WTC11 (cell line): Measurements from ENCODE around the gene MTA3. TPM values are rescaled to one million over a fixed set of nuclear protein-coding genes. Genes with fewer than 3 reads are reported as not detected.
A peak's percentile ranks its signal among the peaks of the same experiment; 100 is the strongest.

ENCODE experiments used
- ATAC-seq: fragments of 200-7000 bp; cut with Tn5 transposase; 2 replicates; pipeline ENCODE4 v1.10.0; 2021; ENCODE audit warnings: mild to moderate bottlenecking, moderate library complexity
- CTCF ChIA-PET: fragments of 300-600 bp; sonication (Branson Sonifier 250); formaldehyde crosslinking; loops from one replicate; lab custom pipeline; 2021; ENCODE audit warnings: antibody characterized with exemption; lab: Charles Lee
- POLR2A ChIA-PET: fragments of 350-600 bp; sonication (Branson Sonifier 250); formaldehyde crosslinking; loops from one replicate; lab custom pipeline; 2021; ENCODE audit warnings: antibody characterized with exemption; lab: Charles Lee
- DNase-seq: peaks from one replicate; pipeline ENCODE4 v3.0.0; 2021; ENCODE audit warnings: low spot score
- H3K27ac Mint-ChIP-seq: 2 replicates; pipeline ENCODE4 v1.8.0; 2021; ENCODE audit warnings: mixed read lengths
- H3K27me3 Mint-ChIP-seq: 2 replicates; pipeline ENCODE4 v1.8.0; 2021; ENCODE audit warnings: low read depth, mild to moderate bottlenecking, moderate library complexity, mixed read lengths
- H3K36me3 Mint-ChIP-seq: 2 replicates; pipeline ENCODE4 v1.8.0; 2021; ENCODE audit warnings: mixed read lengths
- H3K4me1 Mint-ChIP-seq: 2 replicates; pipeline ENCODE4 v1.8.0; 2022; ENCODE audit warnings: mixed read lengths
- H3K4me3 Mint-ChIP-seq: 2 replicates; pipeline ENCODE4 v1.8.0; 2021; ENCODE audit warnings: mild to moderate bottlenecking, moderate library complexity, mixed read lengths
- H3K9me3 Mint-ChIP-seq: 2 replicates; pipeline ENCODE4 v1.8.0; 2021; ENCODE audit warnings: mixed read lengths
- CREB1 ChIP-seq: sonication (generic); formaldehyde crosslinking; IDR thresholded peaks from 2 replicates; pipeline ENCODE4 v1.8.0; 2023; ENCODE audit warnings: mild to moderate bottlenecking, missing genetic modification reagents
- JAZF1 ChIP-seq: fragments of 250-450 bp; sonication (Bioruptor Pico); IDR thresholded peaks from 2 replicates; pipeline ENCODE4 v1.9.0; 2021; ENCODE audit warnings: moderate library complexity, mild to moderate bottlenecking, inconsistent platforms
- JUN ChIP-seq: sonication (generic); formaldehyde crosslinking; IDR thresholded peaks from 2 replicates; pipeline ENCODE4 v1.8.0; 2023; ENCODE audit warnings: mild to moderate bottlenecking, missing genetic modification reagents
- NFATC4 ChIP-seq: fragments of 250-450 bp; sonication (Bioruptor Pico); IDR thresholded peaks from 2 replicates; pipeline ENCODE4 v1.9.0; 2021; ENCODE audit warnings: mild to moderate bottlenecking
- NFE2L1 ChIP-seq: sonication (generic); formaldehyde crosslinking; IDR thresholded peaks from 2 replicates; pipeline ENCODE4 v1.8.1; 2023; ENCODE audit warnings: missing genetic modification reagents
- SP1 ChIP-seq: sonication (generic); formaldehyde crosslinking; conservative IDR thresholded peaks from 2 replicates; pipeline ENCODE4 v1.8.1; 2022; ENCODE audit warnings: missing genetic modification reagents
- ZNF138 ChIP-seq: sonication (generic); formaldehyde crosslinking; conservative IDR thresholded peaks from 2 replicates; pipeline ENCODE4 v1.8.1; 2022; ENCODE audit warnings: mild to moderate bottlenecking, moderate library complexity, missing genetic modification reagents
- ZNF317 ChIP-seq: sonication (generic); formaldehyde crosslinking; IDR thresholded peaks from 2 replicates; pipeline ENCODE4 v1.8.1; 2023; ENCODE audit warnings: low read depth, mild to moderate bottlenecking, moderate library complexity, missing genetic modification reagents, borderline replicate concordance
- total RNA-seq: library from RNA; stranded (reverse); gene quantifications from 3 replicates; pipeline ENCODE4 v1.2.3, GENCODE V29; 2021
- TF ChIP-seq, protein P1 (sequence below): sonication (generic); formaldehyde crosslinking; IDR thresholded peaks from 2 replicates; pipeline ENCODE4 v1.8.0; 2022; ENCODE audit warnings: mild to moderate bottlenecking, missing genetic modification reagents
- TF ChIP-seq, protein P2 (sequence below): sonication (generic); formaldehyde crosslinking; IDR thresholded peaks from 2 replicates; pipeline ENCODE4 v1.8.0; 2023; ENCODE audit warnings: mild to moderate bottlenecking, missing genetic modification reagents
- TF ChIP-seq, protein P3 (sequence below): sonication (generic); formaldehyde crosslinking; IDR thresholded peaks from 2 replicates; pipeline ENCODE4 v1.8.0; 2023; ENCODE audit warnings: missing genetic modification reagents
- TF ChIP-seq, protein P4 (sequence below): sonication (generic); formaldehyde crosslinking; IDR thresholded peaks from 2 replicates; pipeline ENCODE4 v1.8.1; 2022; ENCODE audit warnings: missing genetic modification reagents, borderline replicate concordance
- TF ChIP-seq, protein P5 (sequence below): sonication (generic); formaldehyde crosslinking; IDR thresholded peaks from 2 replicates; pipeline ENCODE4 v1.8.1; 2023; ENCODE audit warnings: mild to moderate bottlenecking, missing genetic modification reagents
- TF ChIP-seq, protein P6 (sequence below): fragments of 250-450 bp; sonication (Bioruptor Pico); IDR thresholded peaks from 2 replicates; pipeline ENCODE4 v1.9.0; 2021; ENCODE audit warnings: mild to moderate bottlenecking, borderline replicate concordance
- TF ChIP-seq, protein P7 (sequence below): fragments of 200-600 bp; IDR thresholded peaks from 2 replicates; pipeline ENCODE4 v1.8.0; 2022; ENCODE audit warnings: antibody characterized with exemption

MTA3 gene
- total RNA-seq, 1 experiment from 2014 or later = 153 TPM

DNA sequence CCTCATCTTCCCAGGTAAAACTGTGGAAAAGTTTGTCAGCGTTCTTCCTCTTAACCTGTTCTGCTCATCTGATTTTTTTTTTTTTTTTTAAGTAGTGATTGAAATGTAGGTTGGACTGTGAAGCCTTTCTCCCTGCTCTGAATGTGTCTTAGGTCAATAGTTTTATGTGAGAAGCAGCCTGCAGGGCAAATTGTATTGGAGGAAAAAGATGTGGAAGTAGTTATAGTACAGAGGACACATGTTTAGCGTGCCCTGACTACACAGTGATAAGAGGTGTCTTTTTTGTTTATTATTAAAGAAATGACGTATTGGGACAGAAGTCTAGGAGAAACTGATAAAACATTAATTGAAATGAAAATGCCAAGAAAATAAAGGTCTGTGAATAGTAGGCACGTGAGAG, 1.5 kb downstream of the MTA3 start:
- Mint-ChIP-seq H3K27ac (peak overlapping the region; percentile 86), H3K4me1 (peaks cover 46% of the 10 kb centered on the region), H3K27me3 (no peaks in the 10 kb centered on the region), H3K9me3 (no peaks in the 10 kb centered on the region), H3K36me3 (peaks cover 39% of the 10 kb centered on the region), H3K4me3 (peak overlapping the region; percentile 98)
- TF ChIP-seq, protein P1, sequence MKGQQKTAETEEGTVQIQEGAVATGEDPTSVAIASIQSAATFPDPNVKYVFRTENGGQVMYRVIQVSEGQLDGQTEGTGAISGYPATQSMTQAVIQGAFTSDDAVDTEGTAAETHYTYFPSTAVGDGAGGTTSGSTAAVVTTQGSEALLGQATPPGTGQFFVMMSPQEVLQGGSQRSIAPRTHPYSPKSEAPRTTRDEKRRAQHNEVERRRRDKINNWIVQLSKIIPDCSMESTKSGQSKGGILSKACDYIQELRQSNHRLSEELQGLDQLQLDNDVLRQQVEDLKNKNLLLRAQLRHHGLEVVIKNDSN (CRISPR knock-in tag) = no peak
- no peak for TF ChIP-seq CREB1 (CRISPR knock-in tag)
- TF ChIP-seq, protein P2, sequence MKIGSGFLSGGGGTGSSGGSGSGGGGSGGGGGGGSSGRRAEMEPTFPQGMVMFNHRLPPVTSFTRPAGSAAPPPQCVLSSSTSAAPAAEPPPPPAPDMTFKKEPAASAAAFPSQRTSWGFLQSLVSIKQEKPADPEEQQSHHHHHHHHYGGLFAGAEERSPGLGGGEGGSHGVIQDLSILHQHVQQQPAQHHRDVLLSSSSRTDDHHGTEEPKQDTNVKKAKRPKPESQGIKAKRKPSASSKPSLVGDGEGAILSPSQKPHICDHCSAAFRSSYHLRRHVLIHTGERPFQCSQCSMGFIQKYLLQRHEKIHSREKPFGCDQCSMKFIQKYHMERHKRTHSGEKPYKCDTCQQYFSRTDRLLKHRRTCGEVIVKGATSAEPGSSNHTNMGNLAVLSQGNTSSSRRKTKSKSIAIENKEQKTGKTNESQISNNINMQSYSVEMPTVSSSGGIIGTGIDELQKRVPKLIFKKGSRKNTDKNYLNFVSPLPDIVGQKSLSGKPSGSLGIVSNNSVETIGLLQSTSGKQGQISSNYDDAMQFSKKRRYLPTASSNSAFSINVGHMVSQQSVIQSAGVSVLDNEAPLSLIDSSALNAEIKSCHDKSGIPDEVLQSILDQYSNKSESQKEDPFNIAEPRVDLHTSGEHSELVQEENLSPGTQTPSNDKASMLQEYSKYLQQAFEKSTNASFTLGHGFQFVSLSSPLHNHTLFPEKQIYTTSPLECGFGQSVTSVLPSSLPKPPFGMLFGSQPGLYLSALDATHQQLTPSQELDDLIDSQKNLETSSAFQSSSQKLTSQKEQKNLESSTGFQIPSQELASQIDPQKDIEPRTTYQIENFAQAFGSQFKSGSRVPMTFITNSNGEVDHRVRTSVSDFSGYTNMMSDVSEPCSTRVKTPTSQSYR (CRISPR knock-in tag) = no peak
- TF ChIP-seq, protein P3, sequence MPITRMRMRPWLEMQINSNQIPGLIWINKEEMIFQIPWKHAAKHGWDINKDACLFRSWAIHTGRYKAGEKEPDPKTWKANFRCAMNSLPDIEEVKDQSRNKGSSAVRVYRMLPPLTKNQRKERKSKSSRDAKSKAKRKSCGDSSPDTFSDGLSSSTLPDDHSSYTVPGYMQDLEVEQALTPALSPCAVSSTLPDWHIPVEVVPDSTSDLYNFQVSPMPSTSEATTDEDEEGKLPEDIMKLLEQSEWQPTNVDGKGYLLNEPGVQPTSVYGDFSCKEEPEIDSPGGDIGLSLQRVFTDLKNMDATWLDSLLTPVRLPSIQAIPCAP (CRISPR knock-in tag) = no peak
- TF ChIP-seq, protein P4, sequence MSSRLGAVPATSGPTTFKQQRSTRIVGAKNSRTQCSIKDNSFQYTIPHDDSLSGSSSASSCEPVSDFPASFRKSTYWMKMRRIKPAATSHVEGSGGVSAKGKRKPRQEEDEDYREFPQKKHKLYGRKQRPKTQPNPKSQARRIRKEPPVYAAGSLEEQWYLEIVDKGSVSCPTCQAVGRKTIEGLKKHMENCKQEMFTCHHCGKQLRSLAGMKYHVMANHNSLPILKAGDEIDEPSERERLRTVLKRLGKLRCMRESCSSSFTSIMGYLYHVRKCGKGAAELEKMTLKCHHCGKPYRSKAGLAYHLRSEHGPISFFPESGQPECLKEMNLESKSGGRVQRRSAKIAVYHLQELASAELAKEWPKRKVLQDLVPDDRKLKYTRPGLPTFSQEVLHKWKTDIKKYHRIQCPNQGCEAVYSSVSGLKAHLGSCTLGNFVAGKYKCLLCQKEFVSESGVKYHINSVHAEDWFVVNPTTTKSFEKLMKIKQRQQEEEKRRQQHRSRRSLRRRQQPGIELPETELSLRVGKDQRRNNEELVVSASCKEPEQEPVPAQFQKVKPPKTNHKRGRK (CRISPR knock-in tag) = no peak
- ChIA-PET POLR2A (interaction anchor here (0.7 to 1.3 kb wide), 2 partner anchors 8 to 224 kb away, joined by 3 read pairs; no protein-coding TSS in a partner anchor), CTCF (interaction anchor here (1.3 kb wide), 1 partner anchor 11 kb away, joined by 5 read pairs; no protein-coding TSS in a partner anchor)
- DNase-seq (no peak), ATAC-seq (no peak)

DNA sequence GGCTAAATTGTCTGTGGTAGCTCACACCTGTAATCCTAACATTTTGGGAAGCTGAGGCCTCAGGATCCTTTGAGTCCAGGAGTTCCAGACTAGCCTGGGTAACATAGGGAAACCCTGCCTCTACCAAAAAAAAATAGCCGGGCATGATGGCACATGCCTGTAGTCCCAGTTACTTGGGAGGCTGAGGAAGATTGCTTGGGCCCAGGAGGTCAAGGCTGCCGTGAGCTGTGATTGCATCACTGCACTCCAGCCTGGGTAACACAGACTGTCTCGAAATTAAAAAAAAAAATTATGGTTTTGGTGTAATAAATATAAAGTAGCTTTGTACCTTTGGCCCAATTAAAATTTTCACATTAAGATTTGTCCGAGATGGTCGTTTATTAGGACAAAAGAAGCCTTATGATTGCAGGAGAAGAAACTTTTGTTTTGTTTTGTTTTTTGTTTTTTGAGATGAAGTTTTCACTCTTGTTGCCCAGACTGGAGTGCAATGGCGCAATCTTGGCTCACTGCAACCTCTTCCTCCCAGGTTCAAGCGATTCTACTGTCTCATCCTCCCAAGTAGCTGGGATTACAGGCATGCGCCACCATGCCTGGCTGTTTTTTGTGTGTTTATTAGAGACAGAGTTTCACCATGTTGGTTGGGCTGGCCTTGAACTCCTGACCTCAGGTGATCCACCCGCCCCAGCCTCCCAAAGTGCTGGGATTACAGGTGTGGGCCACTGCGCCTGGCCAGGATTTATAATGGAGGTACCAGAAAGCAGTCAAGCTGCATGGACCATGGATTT, 4.1 kb downstream of the MTA3 start:
- ATAC-seq (no peak), DNase-seq (no peak)
- POLR2A ChIA-PET = interaction anchor here (1.8 kb wide), 1 partner anchor 28 kb away, joined by 4 read pairs; no protein-coding TSS in a partner anchor
- H3K27me3 Mint-ChIP-seq = no peaks in the 10 kb centered on the region
- peaks cover 36% of the 10 kb centered on the region for H3K4me1 Mint-ChIP-seq
- peak overlapping the region; percentile 57 for H3K27ac Mint-ChIP-seq
- H3K9me3 Mint-ChIP-seq = no peaks in the 10 kb centered on the region
- H3K36me3 Mint-ChIP-seq = peaks cover 60% of the 10 kb centered on the region
- no peak overlapping the region for H3K4me3 Mint-ChIP-seq
- CTCF ChIA-PET = interaction anchor here (1.1 kb wide), 1 partner anchor 91 kb away, joined by 3 read pairs; no protein-coding TSS in a partner anchor
- TF ChIP-seq NFATC4 (CRISPR knock-in tag) = no peak
- TF ChIP-seq JUN (CRISPR knock-in tag) = no peak
- TF ChIP-seq, protein P5, sequence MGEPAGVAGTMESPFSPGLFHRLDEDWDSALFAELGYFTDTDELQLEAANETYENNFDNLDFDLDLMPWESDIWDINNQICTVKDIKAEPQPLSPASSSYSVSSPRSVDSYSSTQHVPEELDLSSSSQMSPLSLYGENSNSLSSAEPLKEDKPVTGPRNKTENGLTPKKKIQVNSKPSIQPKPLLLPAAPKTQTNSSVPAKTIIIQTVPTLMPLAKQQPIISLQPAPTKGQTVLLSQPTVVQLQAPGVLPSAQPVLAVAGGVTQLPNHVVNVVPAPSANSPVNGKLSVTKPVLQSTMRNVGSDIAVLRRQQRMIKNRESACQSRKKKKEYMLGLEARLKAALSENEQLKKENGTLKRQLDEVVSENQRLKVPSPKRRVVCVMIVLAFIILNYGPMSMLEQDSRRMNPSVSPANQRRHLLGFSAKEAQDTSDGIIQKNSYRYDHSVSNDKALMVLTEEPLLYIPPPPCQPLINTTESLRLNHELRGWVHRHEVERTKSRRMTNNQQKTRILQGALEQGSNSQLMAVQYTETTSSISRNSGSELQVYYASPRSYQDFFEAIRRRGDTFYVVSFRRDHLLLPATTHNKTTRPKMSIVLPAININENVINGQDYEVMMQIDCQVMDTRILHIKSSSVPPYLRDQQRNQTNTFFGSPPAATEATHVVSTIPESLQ (CRISPR knock-in tag) = no peak
- TF ChIP-seq, protein P6, sequence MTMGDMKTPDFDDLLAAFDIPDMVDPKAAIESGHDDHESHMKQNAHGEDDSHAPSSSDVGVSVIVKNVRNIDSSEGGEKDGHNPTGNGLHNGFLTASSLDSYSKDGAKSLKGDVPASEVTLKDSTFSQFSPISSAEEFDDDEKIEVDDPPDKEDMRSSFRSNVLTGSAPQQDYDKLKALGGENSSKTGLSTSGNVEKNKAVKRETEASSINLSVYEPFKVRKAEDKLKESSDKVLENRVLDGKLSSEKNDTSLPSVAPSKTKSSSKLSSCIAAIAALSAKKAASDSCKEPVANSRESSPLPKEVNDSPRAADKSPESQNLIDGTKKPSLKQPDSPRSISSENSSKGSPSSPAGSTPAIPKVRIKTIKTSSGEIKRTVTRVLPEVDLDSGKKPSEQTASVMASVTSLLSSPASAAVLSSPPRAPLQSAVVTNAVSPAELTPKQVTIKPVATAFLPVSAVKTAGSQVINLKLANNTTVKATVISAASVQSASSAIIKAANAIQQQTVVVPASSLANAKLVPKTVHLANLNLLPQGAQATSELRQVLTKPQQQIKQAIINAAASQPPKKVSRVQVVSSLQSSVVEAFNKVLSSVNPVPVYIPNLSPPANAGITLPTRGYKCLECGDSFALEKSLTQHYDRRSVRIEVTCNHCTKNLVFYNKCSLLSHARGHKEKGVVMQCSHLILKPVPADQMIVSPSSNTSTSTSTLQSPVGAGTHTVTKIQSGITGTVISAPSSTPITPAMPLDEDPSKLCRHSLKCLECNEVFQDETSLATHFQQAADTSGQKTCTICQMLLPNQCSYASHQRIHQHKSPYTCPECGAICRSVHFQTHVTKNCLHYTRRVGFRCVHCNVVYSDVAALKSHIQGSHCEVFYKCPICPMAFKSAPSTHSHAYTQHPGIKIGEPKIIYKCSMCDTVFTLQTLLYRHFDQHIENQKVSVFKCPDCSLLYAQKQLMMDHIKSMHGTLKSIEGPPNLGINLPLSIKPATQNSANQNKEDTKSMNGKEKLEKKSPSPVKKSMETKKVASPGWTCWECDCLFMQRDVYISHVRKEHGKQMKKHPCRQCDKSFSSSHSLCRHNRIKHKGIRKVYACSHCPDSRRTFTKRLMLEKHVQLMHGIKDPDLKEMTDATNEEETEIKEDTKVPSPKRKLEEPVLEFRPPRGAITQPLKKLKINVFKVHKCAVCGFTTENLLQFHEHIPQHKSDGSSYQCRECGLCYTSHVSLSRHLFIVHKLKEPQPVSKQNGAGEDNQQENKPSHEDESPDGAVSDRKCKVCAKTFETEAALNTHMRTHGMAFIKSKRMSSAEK (CRISPR knock-in tag) = no peak
- no peak for TF ChIP-seq SP1 (CRISPR knock-in tag)
- TF ChIP-seq ZNF138 = no peak
- TF ChIP-seq, protein P4 (CRISPR knock-in tag) = no peak
- TF ChIP-seq ZNF317 = no peak
- TF ChIP-seq NFE2L1 (CRISPR knock-in tag) = no peak
- TF ChIP-seq JAZF1 (CRISPR knock-in tag) = no peak
- TF ChIP-seq, protein P7, sequence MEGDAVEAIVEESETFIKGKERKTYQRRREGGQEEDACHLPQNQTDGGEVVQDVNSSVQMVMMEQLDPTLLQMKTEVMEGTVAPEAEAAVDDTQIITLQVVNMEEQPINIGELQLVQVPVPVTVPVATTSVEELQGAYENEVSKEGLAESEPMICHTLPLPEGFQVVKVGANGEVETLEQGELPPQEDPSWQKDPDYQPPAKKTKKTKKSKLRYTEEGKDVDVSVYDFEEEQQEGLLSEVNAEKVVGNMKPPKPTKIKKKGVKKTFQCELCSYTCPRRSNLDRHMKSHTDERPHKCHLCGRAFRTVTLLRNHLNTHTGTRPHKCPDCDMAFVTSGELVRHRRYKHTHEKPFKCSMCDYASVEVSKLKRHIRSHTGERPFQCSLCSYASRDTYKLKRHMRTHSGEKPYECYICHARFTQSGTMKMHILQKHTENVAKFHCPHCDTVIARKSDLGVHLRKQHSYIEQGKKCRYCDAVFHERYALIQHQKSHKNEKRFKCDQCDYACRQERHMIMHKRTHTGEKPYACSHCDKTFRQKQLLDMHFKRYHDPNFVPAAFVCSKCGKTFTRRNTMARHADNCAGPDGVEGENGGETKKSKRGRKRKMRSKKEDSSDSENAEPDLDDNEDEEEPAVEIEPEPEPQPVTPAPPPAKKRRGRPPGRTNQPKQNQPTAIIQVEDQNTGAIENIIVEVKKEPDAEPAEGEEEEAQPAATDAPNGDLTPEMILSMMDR = no peak
